D341Med (cell line): ENCODE data around the gene EZR.

ENCODE experiments used
- DNase-seq: peaks from one replicate; pipeline ENCODE4 v3.0.0; 2012; ENCODE audit warnings: low spot score

The EZR gene

GRCh38 chr6:158725704-158726103 is 93.5 kb downstream of the EZR start:
- DNase-seq = no peak

DNA sequence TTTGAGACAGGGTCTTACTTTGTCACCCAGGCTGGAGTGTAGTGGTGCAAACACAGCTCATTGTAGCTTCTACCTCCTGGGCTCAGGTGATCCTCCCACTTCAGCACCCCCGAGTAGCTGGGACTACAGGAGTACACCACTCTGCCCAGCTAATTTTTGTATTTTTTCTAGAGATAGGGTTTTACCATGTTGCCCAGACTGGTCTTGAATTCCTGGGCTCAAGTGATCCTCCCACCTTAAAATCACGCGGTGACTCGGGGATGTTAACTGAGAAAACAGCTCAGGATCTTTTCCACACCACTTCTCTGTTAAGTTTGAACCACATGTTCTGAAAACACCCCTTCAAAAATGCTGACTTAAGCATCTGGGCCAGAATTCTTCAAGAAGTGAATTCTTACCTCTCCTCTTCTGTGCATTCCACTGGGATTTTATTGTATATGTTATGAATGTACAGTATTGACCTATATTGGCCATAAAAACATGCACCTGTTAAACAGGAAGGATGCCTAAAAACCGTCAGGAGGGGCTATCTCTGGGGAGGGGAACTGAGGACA is 96.9 kb downstream of the EZR start:
- DNase-seq = no peak

GRCh38 chr6:158718461-158719046 is 100.6 kb downstream of the EZR start:
- DNase-seq = no peak

GRCh38 chr6:158717341-158718330 is 101.5 kb downstream of the EZR start:
- no peak for DNase-seq
